ENCODE results near the gene PEX6.
A peak's percentile ranks its signal among the peaks of the same experiment; 100 is the strongest.
"Not testable (repeated sequence)": the region's sequence is repeated elsewhere in the genome, so short reads cannot be mapped to it uniquely, and the experiment has no call there.

The PEX6 gene

GRCh38 chr6:42978839-42979522 is at the start of gene PEX6:
PEX6 (minus strand) TSS chr6:42979181; CDS start chr6:42979150, 31 bp downstream.
- peak; percentile 90 to 93 for DNase-seq

DNA sequence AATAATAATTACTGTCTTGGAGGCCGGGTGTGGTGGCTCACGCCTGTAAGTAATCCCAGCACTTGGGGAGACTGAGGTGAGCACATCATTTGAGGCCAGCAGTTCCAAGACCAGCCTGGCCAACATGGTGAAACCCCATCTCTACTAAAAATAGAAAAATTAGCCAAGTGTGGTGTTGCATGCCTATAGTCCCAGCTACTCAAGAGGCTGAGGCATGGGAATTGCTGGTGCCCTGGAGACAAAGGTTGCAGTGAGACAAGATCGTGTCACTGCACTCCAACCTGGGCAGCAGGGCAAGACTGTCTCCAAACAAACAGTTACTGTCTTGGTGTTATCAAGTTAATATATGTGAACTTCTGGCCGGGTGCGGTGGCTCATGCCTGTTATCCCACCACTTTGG is 47.4 kb upstream of the PEX6 start:
- no peak for DNase-seq

GRCh38 chr6:43024436-43024835 is 45.5 kb upstream of the PEX6 start:
- no peak for DNase-seq

GRCh38 chr6:43021270-43022047 is 42.5 kb upstream of the PEX6 start, which contains the start of gene RRP36:
RRP36 (plus strand) TSS chr6:43021623; CDS start chr6:43021655, 32 bp downstream.
- peak; percentile 40 to 82 for DNase-seq

DNA sequence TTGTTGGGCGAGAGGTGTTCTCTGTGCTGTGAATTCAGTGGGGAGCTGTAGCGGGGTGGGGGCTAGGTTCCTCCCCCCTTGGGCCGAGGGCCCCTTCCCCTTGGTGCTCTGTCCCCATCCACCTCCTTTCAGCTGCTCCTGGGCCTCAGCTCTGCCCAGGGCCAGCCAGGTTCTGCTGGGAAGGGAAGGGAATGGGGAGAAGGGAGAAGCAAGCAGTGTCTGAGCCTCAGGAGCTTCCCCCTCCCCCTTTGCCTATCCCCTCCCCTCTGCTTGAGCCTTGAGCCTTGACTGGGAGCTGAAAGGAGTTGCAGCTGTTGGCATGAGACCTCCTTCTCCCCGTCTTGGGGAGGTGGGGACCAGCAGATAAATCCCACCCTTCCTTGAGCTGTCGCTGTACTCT is 41.9 kb upstream of the PEX6 start:
- no peak for DNase-seq

DNA sequence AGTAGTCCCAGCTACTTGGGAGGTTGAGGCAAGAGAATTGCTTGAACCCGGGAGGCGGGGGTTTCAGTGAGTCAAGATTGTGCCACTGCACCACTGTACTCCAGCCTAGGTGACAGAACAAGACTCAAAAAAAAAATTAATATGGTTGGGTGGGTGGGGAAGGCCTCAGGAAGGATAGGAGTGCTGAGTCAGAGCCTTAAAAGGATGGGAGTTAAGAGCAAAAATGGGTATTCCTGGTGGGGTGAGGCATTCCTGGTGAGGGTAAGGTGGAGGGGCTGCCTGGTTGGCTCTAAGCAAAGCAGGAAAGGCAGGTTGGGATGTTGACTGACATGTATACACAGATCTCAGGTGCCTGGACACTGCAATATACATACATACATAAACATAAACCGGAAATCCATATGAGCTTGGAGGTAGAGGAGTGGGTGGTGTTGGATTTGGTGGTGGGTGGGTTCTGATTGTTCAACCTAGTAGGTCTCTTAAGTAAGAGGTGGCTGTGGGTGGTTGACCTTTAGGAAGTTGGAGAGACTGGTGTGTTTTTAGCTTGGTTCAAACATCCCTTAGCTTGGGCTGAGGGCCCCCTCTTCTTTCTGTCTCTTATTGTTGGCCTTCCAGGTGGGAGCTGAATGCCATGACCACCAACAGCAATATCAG is 41.2 kb upstream of the PEX6 start:
- DNase-seq = no peak

DNA sequence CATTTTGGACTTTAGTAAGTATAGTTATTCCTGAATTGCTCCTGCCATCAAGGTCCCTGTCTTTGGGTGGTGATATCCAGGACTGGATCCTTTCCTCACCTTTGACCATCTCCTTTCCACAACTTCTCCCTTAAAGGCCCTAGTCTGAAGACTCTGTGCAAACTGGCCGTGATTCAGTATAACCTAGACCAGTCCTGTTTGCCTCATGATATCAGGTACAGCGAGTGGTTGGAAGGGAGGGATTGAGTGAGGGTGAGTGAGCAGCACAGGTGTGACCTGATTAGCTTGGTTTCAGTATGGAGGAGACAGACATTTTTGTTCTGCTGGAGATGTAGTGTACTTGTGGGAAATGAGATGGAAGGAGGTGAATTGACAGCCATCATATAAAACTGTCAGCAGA is 40.2 kb upstream of the PEX6 start:
- no peak for DNase-seq

DNA sequence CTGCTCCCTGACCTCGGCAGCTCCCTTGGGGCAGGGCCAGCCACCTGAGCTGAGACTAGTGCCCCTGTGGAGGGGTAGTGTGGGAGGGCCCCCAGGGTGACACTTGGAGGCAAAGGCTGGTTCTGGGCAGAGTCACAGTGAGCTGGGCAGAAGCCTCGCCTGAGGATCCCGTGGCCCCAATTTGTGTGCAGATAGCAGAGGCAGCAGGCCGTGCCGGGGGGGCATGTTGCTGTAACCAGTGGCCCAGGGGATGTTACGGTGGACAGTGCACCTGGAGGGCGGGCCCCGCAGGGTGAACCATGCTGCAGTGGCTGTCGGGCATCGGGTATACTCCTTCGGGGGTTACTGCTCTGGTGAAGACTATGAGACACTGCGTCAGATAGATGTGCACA is 38.0 kb upstream of the PEX6 start:
- DNase-seq = no peak

GRCh38 chr6:43016176-43016942 is 37.4 kb upstream of the PEX6 start:
- DNase-seq = no peak

DNA sequence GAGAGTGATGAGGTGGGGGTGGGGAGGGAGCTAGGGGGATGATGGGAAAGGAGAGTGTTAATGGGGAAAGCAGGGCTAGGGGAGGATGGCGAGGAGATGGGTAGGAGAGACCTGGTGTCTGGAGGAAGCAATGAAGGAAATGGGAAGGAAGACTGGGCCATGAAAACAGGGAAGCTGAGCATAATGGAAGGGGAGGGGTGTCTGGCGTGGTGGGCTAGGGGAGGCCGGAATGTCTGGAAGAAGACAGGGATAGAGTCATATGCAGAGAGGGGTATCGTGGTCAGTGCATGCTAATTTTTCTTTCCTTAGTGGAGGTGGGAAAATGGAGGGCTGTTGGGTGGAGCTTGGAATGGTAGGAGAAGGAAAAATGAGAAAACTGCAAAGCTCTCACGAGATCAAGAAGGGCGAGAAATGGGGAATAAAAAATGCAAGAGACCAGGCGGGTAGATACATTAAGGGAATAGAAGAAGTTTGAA is 35.5 kb upstream of the PEX6 start:
- DNase-seq = no peak

- peak; percentile 99 for DNase-seq
Measured at GRCh38 chr6:43013843-43014433, 35.0 kb upstream of the PEX6 start, which contains the start of the genes KLHDC3 and MEA1. KLHDC3 (plus strand) TSS chr6:43014249; CDS start chr6:43017193, 2,944 bp downstream. MEA1 (minus strand) TSS chr6:43013946; CDS start chr6:43013813, 133 bp downstream.

- peak in 1 of 2 experiments; percentile 53 for DNase-seq
Measured at GRCh38 chr6:43013097-43013842, 34.3 kb upstream of the PEX6 start.

DNA sequence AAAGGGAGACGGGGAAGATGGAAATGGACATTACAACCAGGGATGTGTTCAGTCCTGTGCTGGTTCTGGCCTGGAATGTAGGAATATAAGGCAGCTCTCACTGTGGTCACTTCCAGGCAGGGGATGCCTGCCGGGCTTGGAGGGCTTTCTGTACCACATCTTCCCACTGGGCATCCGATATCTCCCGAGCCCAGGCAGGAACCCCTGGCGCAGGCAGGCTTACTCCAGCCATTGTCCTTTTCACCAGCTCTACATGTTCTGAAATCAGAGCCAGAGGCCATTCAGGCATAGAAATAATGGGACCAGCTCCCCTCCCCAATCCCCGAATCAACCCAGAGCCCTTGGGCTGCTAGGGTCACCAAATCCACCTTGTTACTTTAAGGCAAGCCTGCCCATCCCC is 33.4 kb upstream of the PEX6 start:
- DNase-seq = no peak

DNA sequence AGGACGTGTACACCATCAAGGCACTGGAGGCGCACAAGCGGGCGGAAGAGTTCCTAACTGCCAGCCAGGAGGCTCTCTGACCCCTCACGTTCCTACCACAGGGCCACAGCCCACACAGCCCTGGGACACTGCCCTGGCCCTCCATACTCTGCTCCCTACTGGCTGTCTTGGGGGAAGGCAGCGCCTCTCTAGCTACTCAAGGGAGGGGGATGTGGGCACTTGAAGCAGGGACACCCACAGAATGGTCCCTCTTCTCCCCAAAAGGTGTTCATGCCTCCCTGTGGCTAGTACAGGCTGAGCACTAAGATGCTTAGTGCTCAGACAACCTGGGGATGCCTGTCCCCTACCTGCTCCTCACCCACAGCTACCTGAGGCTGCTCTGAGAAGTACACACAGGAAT is 32.2 kb upstream of the PEX6 start:
- DNase-seq = no peak

- DNase-seq = peak in 1 of 2 experiments; percentile 6
Measured at GRCh38 chr6:43009124-43009523, 30.1 kb upstream of the PEX6 start.

GRCh38 chr6:43007126-43007525 is 28.1 kb upstream of the PEX6 start:
- DNase-seq = no peak

- DNase-seq = no peak
Measured at GRCh38 chr6:43006251-43006650, 27.3 kb upstream of the PEX6 start.

GRCh38 chr6:43005844-43006243 is 26.9 kb upstream of the PEX6 start:
- DNase-seq = no peak

GRCh38 chr6:43001843-43002242 is 22.9 kb upstream of the PEX6 start:
- DNase-seq = no peak

DNA sequence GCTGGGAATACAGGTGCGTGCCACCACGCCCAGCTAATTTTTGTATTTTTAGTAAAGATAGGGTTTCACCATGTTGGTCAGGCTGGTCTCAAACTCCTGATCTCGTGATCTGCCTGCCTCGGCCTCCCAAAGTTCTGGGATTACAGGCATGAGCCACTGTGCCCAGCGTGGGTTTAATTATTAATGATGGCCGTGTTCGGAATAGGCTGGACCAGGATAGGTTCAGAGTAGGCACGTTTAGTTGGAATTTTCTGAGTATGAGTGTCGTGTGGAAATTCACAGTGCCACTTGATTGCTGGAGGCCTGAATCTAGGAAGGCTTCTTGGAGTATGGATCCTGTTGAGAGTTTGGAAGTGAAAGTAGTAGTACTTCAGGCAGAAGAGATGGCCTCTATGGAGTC is 19.2 kb upstream of the PEX6 start:
- DNase-seq = not testable (repeated sequence)

DNA sequence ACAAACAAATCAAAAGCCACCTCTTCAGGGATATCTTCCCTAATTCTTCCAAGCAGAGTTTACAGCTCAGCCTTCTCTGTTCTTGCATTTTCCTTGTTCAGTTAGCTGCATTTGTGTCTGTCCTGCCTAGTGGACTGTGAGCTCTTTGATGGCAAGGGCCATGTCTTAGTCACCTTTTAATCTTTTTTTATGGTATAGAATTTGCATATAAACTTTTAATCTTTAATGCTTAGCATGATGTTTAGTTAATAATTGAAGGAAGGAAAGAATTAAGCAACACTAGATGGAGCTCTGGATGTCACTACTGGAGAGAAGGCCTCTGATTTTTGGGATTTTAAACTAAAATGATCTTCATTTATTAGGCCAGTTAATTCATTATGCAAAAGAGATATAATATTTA is 17.5 kb upstream of the PEX6 start:
- DNase-seq = no peak

DNA sequence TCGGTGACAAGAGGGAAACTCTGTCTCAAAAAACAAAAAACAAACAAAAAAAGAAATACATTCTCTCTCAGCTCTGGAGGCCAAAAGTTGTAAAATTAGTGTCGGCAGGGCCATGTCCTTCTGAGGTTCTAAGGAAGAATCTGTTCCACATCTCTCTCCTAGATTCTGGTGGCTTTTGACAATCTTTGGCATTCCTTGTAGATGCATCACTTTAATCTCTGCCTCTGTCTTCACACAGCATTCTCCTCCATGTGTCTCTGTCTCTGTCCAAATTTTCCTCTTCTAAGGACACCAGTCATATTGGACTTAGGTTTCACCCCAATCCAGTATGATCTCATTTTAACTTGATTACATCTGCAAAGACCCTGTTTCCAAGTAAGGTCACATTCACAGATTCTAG is 14.5 kb upstream of the PEX6 start:
- DNase-seq = no peak

Data from NCI-H446 (cell line).